Measurements from ENCODE around the gene CHRNA10. TPM values are rescaled to one million over a fixed set of nuclear protein-coding genes. Genes with fewer than 3 reads are reported as not detected.
"Not testable (repeated sequence)": the region's sequence is repeated elsewhere in the genome, so short reads cannot be mapped to it uniquely, and the experiment has no call there.

CHRNA10 gene
- total RNA-seq, 1 donor from 2014 or later, result not detected

- no peaks in the 10 kb centered on the region for H3K9me3 ChIP-seq
- H3K27me3 ChIP-seq, result no peaks in the 10 kb centered on the region
- intact Hi-C loops (cut with DNase I), result no loop called here
- no peak overlapping the region for H3K27ac ChIP-seq
- no peaks in the 10 kb centered on the region for H3K4me1 ChIP-seq
- TF ChIP-seq, protein P1, sequence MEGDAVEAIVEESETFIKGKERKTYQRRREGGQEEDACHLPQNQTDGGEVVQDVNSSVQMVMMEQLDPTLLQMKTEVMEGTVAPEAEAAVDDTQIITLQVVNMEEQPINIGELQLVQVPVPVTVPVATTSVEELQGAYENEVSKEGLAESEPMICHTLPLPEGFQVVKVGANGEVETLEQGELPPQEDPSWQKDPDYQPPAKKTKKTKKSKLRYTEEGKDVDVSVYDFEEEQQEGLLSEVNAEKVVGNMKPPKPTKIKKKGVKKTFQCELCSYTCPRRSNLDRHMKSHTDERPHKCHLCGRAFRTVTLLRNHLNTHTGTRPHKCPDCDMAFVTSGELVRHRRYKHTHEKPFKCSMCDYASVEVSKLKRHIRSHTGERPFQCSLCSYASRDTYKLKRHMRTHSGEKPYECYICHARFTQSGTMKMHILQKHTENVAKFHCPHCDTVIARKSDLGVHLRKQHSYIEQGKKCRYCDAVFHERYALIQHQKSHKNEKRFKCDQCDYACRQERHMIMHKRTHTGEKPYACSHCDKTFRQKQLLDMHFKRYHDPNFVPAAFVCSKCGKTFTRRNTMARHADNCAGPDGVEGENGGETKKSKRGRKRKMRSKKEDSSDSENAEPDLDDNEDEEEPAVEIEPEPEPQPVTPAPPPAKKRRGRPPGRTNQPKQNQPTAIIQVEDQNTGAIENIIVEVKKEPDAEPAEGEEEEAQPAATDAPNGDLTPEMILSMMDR (IDR thresholded peaks at IDR 0.05), result no peak
- DNase-seq (ENCODE audit: low spot score in 2 of 2), result no peak
- H3K4me3 ChIP-seq, result no peak overlapping the region
- H3K36me3 ChIP-seq, result no peaks in the 10 kb centered on the region
Measured at GRCh38 chr11:3655547-3655946, 15.6 kb downstream of the CHRNA10 start.

DNA sequence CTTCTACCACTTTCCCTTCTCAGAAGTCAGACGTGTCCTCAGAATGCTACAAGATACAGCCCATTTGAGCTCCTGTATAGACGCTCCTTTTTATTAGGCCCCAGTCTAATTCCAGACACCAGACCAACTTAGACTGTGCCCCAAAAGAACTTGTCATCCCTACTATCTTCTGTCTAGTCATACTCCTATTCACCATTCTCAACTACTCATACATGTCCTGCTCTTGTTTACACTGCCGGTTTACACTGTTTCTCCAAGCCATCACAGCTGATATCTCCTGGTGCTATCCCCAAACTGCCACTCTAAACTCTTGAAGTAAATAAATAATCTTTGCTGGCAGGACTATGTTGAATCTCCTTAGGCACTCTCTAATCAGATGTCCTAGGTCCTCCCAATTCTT, 18.7 kb downstream of the CHRNA10 start:
- DNase-seq (ENCODE audit: low spot score in 2 of 2); H3K9me3 ChIP-seq; H3K36me3 ChIP-seq; H3K4me3 ChIP-seq; H3K4me1 ChIP-seq; intact Hi-C loops (cut with DNase I); H3K27me3 ChIP-seq; H3K27ac ChIP-seq: not testable (repeated sequence)

DNA sequence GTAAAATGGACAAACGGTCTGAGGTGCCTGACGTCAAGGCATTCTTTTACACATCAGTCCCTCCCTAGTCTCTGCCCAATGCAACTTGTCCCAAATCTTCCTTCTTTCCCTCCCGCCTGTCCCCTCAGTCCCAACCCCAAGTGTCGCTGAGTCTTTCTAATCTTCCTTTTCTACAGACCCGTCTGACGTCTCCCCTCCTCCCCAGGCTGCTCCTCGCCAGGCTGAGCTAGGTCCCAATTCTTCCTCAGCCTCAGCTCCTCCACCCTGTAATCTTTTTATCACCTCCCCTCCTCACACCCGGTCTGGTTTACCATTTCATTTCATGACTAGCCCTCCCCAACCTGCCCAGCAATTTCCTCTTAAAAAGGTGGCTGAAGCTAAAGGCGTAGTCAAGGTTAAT, 21.8 kb downstream of the CHRNA10 start:
- H3K27me3 ChIP-seq; H3K4me1 ChIP-seq; intact Hi-C loops (cut with DNase I); H3K27ac ChIP-seq; H3K36me3 ChIP-seq; H3K4me3 ChIP-seq; DNase-seq (ENCODE audit: low spot score in 2 of 2); H3K9me3 ChIP-seq: not testable (repeated sequence)

GRCh38 chr11:3648843-3649242, 22.3 kb downstream of the CHRNA10 start:
- H3K27ac ChIP-seq; H3K4me1 ChIP-seq; H3K27me3 ChIP-seq; H3K36me3 ChIP-seq; DNase-seq (ENCODE audit: low spot score in 2 of 2); H3K4me3 ChIP-seq; intact Hi-C loops (cut with DNase I); H3K9me3 ChIP-seq: not testable (repeated sequence)

DNA sequence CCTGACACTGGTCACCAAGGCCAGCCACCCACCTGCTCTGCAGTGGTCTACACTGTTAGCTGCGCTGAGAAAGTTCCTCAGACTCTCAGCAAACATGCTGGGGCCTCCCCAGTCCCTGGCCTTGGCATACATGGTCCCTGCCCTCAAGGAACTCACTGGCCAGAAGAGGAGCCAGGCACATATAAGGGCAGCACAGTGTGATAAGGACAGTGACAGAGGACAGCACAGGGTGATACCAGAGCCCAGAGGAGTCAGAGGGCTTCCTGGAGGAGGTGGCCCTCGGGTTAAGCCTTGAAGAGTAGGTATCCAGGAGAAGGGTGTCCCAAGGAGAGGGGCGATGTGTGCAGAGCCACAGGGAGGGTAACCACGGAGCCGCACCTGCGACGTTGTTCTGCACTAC, 25.6 kb downstream of the CHRNA10 start:
- H3K27me3 ChIP-seq, result no peaks in the 10 kb centered on the region
- intact Hi-C loops (cut with DNase I), result no loop called here
- DNase-seq (ENCODE audit: low spot score in 2 of 2), result no peak

DNA sequence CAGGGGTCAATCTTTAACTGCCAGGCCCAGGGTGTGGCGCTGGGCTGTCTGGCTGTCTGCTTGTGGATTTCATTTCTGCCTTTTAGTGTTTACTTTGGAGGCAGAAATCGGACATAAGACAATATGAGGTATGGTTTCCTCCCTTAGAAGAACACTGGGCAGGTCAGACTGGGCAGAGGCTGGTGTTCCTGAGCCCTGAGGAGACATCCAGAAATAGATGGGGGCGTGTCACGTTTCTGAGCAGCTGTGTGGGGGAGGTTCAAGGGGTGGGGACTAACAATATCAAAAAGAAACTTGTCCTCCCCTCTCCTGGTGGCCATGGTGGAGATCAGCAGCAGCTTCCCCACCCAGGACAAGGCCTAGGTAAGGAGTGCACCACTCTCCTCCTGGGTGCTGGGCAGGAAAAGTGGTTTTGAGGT, 26.4 kb downstream of the CHRNA10 start, which contains the start of gene ART1:
Gene ART1 (plus strand): TSS at position 312 of the 419 bp plus-strand sequence. CDS start 14,086 bp downstream, outside the sequence.
- no peaks in the 10 kb centered on the region for H3K9me3 ChIP-seq

More for the DNA sequence above, 25.6 kb downstream of the CHRNA10 start:
- H3K27ac ChIP-seq, result no peak overlapping the region
- H3K36me3 ChIP-seq, result no peaks in the 10 kb centered on the region
- TF ChIP-seq, protein P1 (IDR thresholded peaks at IDR 0.05), result no peak
- no peak overlapping the region for H3K4me3 ChIP-seq
- H3K9me3 ChIP-seq, result no peaks in the 10 kb centered on the region
- peaks cover 0 to 5% of the 10 kb centered on the region in 2 donors for H3K4me1 ChIP-seq

GRCh38 chr11:3643102-3643546, 28.1 kb downstream of the CHRNA10 start:
- intact Hi-C loops (cut with DNase I); H3K36me3 ChIP-seq; H3K27me3 ChIP-seq; DNase-seq (ENCODE audit: low spot score in 2 of 2); H3K9me3 ChIP-seq; H3K27ac ChIP-seq; H3K4me1 ChIP-seq: not testable (repeated sequence)
- H3K4me3 ChIP-seq, result peak overlapping the region in 1 of 2 donors; percentile 64

More for the DNA sequence above, 26.4 kb downstream of the CHRNA10 start, which contains the start of gene ART1:
- Histone ChIP-seq H3K4me3 (no peak within 1 kb of the TSS), H3K36me3 (no peaks in the 10 kb centered on the region), H3K27ac (no peak within 1 kb of the TSS), H3K27me3 (no peaks in the 10 kb centered on the region), H3K4me1 (peaks cover 0 to 5% of the 10 kb centered on the region in 2 donors)
- TF ChIP-seq, protein P1 (IDR thresholded peaks at IDR 0.05), result no peak
- DNase-seq (ENCODE audit: low spot score in 2 of 2), result no peak
- intact Hi-C loops (cut with DNase I), result no loop called here

All from ascending aorta (tissue), 2 donors.